PC-3 (cell line): ENCODE measurements around the gene PPFIBP1. TPM values are rescaled to one million over a fixed set of nuclear protein-coding genes. Genes with fewer than 3 reads are reported as not detected.

ENCODE experiments used
- ATAC-seq: fragments of 200-7000 bp; cut with Tn5 transposase; 2 replicates; pipeline ENCODE4 v1.9.1; 2020; ENCODE audit warnings: mild to moderate bottlenecking, moderate library complexity
- BruUV-seq: library from RNA; stranded (reverse); fragments of 400-500 nt; replicated peaks from 2 replicates; lab custom pipeline; 2021; lab: Mats Ljungman, UMichigan
- CTCF ChIA-PET: fragments of 300-600 bp; sonication (Branson Sonifier 250); formaldehyde crosslinking; loops from one replicate; lab custom pipeline; 2022; ENCODE audit warnings: antibody characterized with exemption; lab: Charles Lee
- POLR2A ChIA-PET: fragments of 300-600 bp; sonication (Branson Sonifier 250); formaldehyde crosslinking; loops from one replicate; lab custom pipeline; 2022; ENCODE audit warnings: antibody characterized with exemption; ENCODE audit not compliant: unreplicated experiment; lab: Charles Lee
- DNase-seq: peaks from one replicate; pipeline ENCODE4 v3.0.0-alpha.2; 2015
- H2AFZ ChIP-seq: fragments of 300-600 bp; sonication (generic); 2 replicates; pipeline ENCODE4 v1.6.0; 2016; ENCODE audit warnings: antibody characterized with exemption, low read length
- H3F3A ChIP-seq: fragments of 300-600 bp; sonication (generic); one replicate; pipeline ENCODE4 v1.6.0; 2017; ENCODE audit warnings: antibody characterized with exemption, low read length, control low read depth, mild to moderate bottlenecking; ENCODE audit not compliant: unreplicated experiment
- H3K27ac ChIP-seq: fragments of 300-600 bp; sonication (generic); 2 replicates; pipeline ENCODE4 v1.5.1; 2016; ENCODE audit warnings: mild to moderate bottlenecking, low read length
- H3K27me3 ChIP-seq: fragments of 300-600 bp; sonication (generic); 2 replicates; pipeline ENCODE4 v1.6.1; 2016; ENCODE audit warnings: low read length, mixed read lengths
- H3K36me3 ChIP-seq: fragments of 300-600 bp; sonication (generic); 2 replicates; pipeline ENCODE4 v1.6.1; 2016; ENCODE audit warnings: low read depth, mixed run types, low read length, mixed read lengths
- H3K4me1 ChIP-seq: fragments of 300-600 bp; sonication (generic); 2 replicates; pipeline ENCODE4 v1.5.1; 2016; ENCODE audit warnings: low read length; ENCODE audit not compliant: insufficient read depth
- H3K4me2 ChIP-seq: fragments of 300-600 bp; sonication (generic); 2 replicates; pipeline ENCODE4 v1.6.0; 2016; ENCODE audit warnings: low read length
- H3K4me3 ChIP-seq: fragments of 300-600 bp; sonication (generic); 2 replicates; pipeline ENCODE4 v1.5.1; 2016; ENCODE audit warnings: mild to moderate bottlenecking, low read length, mixed read lengths
- H3K79me2 ChIP-seq: fragments of 300-600 bp; sonication (generic); 2 replicates; pipeline ENCODE4 v1.6.1; 2017; ENCODE audit warnings: low read length, mixed read lengths
- H3K9ac ChIP-seq: fragments of 300-600 bp; sonication (generic); 2 replicates; pipeline ENCODE4 v1.6.0; 2016; ENCODE audit warnings: mild to moderate bottlenecking, low read length
- H3K9me2 ChIP-seq: fragments of 300-600 bp; sonication (generic); replicated peaks from 2 replicates; pipeline ENCODE4 v1.6.1; 2016; ENCODE audit warnings: mixed run types, low read length, mixed read lengths
- H3K9me3 ChIP-seq: fragments of 300-600 bp; sonication (generic); 2 replicates; pipeline ENCODE4 v1.6.1; 2016; ENCODE audit warnings: low read length, mixed read lengths
- H4K20me1 ChIP-seq: fragments of 300-600 bp; sonication (generic); 2 replicates; pipeline ENCODE4 v1.6.1; 2016; ENCODE audit warnings: low read length, mixed read lengths
- CTCF ChIP-seq: fragments of 300-600 bp; sonication (generic); conservative IDR thresholded peaks from 2 replicates; pipeline ENCODE4 v1.5.1; 2017; ENCODE audit warnings: antibody characterized with exemption, low read depth, mild to moderate bottlenecking, low read length
- EZH2 ChIP-seq: fragments of 300-600 bp; sonication (generic); IDR thresholded peaks from one replicate; pipeline ENCODE4 v1.6.1; 2017; ENCODE audit warnings: antibody characterized with exemption, mild to moderate bottlenecking, low read length; ENCODE audit not compliant: unreplicated experiment
- EZH2phosphoT487 ChIP-seq: fragments of 300-600 bp; sonication (generic); IDR thresholded peaks from 2 replicates; pipeline ENCODE4 v1.6.1; 2018; ENCODE audit warnings: mild to moderate bottlenecking, antibody characterized with exemption, low read length, borderline replicate concordance
- intact Hi-C: fragments of 100-400 bp; cut with micrococcal nuclease; formaldehyde crosslinking; loops from 2 replicates; pipeline ENCODE4 v1.9.0; 2023
- total RNA-seq: library from RNA; depleted of rRNA; stranded (reverse); fragments of >200 nt; gene quantifications from 2 replicates; pipeline ENCODE4 v1.2.3, GENCODE V29; 2014

PPFIBP1 gene
- total RNA-seq, 1 experiment from 2014 or later: 56.9 TPM

- POLR2A ChIA-PET: no interaction called here
Measured at GRCh38 chr12:27631365-27631764, 107.4 kb downstream of the PPFIBP1 start.

GRCh38 chr12:27631813-27632491 is 107.9 kb downstream of the PPFIBP1 start:
- peaks cover 19% of the 10 kb centered on the region for H3K4me1 ChIP-seq
- BruUV-seq: no TSS peak
- no peaks in the 10 kb centered on the region for H3K9me3 ChIP-seq
- H3K4me2 ChIP-seq: no peak overlapping the region
- no peaks in the 10 kb centered on the region for H3K27me3 ChIP-seq
- DNase-seq (no peak), ATAC-seq (no peak)
- H3K27ac ChIP-seq: no peak overlapping the region
- ChIA-PET POLR2A (no interaction called here), CTCF (no interaction called here)
- H4K20me1 ChIP-seq: no peaks in the 10 kb centered on the region
- no peaks in the 10 kb centered on the region for H3K9me2 ChIP-seq
- no peak overlapping the region for H2AFZ ChIP-seq
- H3F3A ChIP-seq: peaks cover 7% of the 10 kb centered on the region
- no peak overlapping the region for H3K9ac ChIP-seq
- H3K4me3 ChIP-seq: no peak overlapping the region
- intact Hi-C loops: no loop called here
- peaks cover 7% of the 10 kb centered on the region; the same call in 1 of the 2 replicates for H3K36me3 ChIP-seq
- TF ChIP-seq EZH2 (no peak), EZH2phosphoT487 (no peak), CTCF (no peak)
- H3K79me2 ChIP-seq: peaks cover 8% of the 10 kb centered on the region; the same call in 1 of the 2 replicates

More at GRCh38 chr12:27631365-27631764, 107.4 kb downstream of the PPFIBP1 start:
- Histone ChIP-seq H3K27ac (no peak overlapping the region), H3K4me3 (no peak overlapping the region), H3K79me2 (peaks cover 9% of the 10 kb centered on the region; the same call in 1 of the 2 replicates), H3K9ac (no peak overlapping the region), H3K27me3 (no peaks in the 10 kb centered on the region), H4K20me1 (no peaks in the 10 kb centered on the region), H2AFZ (no peak overlapping the region), H3K9me3 (no peaks in the 10 kb centered on the region), H3K36me3 (peaks cover 7% of the 10 kb centered on the region; the same call in 1 of the 2 replicates), H3F3A (peaks cover 7% of the 10 kb centered on the region), H3K4me1 (peaks cover 25% of the 10 kb centered on the region), H3K9me2 (no peaks in the 10 kb centered on the region), H3K4me2 (no peak overlapping the region)
- ATAC-seq (no peak), DNase-seq (no peak)
- BruUV-seq: no TSS peak
- CTCF ChIA-PET: no interaction called here
- intact Hi-C loops: no loop called here
- no peak for TF ChIP-seq CTCF
- TF ChIP-seq EZH2phosphoT487: no peak

DNA sequence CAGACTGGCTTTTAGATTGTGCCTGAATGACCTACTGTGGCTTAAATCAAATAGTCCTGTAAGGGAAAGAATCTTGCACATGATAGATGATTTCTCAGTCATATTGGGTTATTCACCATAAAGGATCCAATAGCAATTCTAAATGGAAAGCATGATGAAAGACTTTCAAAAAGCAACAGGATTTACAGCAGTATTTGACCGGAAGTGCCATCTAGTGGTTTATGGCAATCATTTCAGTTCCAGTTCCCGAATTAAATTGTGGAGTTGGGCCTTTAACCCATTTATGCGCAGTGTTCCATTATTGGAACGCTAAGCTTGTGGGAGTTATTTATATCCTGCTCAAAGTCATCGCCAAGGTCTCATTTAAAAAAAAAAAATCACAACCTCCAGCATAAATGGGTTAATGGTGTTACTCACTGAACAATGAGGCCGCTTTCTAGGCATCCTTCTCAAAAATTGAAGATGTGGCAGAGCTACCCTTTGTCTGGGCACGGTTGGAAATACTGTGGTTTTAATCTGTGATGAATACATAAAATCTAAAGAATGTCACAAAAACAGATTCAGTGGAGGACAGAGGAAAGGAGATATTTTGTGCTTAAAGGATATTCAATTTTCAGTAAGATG is 111.5 kb downstream of the PPFIBP1 start:
- no peaks in the 10 kb centered on the region for H3K9me2 ChIP-seq
- CTCF ChIA-PET: no interaction called here

More for the DNA sequence above, 111.5 kb downstream of the PPFIBP1 start:
- peaks cover 4% of the 10 kb centered on the region; the same call in 1 of the 2 replicates for H3K79me2 ChIP-seq
- DNase-seq: peak; percentile 80
- intact Hi-C loops: loop anchor here (1.0 to 2.0 kb wide), 3 partner anchors 69 to 211 kb away; partner anchors contain the start of gene PPFIBP1
- BruUV-seq: no TSS peak
- 0 out of 2 replicates have a peak overlapping the region, but pooled peaks have one; percentile 5 for H3K27ac ChIP-seq
- no peak overlapping the region for H2AFZ ChIP-seq
- POLR2A ChIA-PET: interaction anchor here (0.6 kb wide), 1 partner anchor 112 kb away, joined by 4 read pairs; no protein-coding TSS in a partner anchor
- H3K4me3 ChIP-seq: no peak overlapping the region
- no peak overlapping the region for H3K9ac ChIP-seq
- H3K27me3 ChIP-seq: no peaks in the 10 kb centered on the region
- H3K4me1 ChIP-seq: 0 out of 2 replicates have a peak, but pooled peaks cover 2% of the 10 kb centered on the region
- H3K4me2 ChIP-seq: no peak overlapping the region
- H3K36me3 ChIP-seq: peaks cover 7% of the 10 kb centered on the region; the same call in 1 of the 2 replicates
- peak; percentile 60 for ATAC-seq
- no peak for TF ChIP-seq EZH2
- peak; percentile 84 for TF ChIP-seq CTCF
- H3K9me3 ChIP-seq: no peaks in the 10 kb centered on the region
- H4K20me1 ChIP-seq: no peaks in the 10 kb centered on the region
- no peaks in the 10 kb centered on the region for H3F3A ChIP-seq
